Fibroblast of lung (primary cell): Measurements from ENCODE around the gene RNF157. TPM values are rescaled to one million over a fixed set of nuclear protein-coding genes. Genes with fewer than 3 reads are reported as not detected.
A peak's percentile ranks its signal among the peaks of the same experiment; 100 is the strongest.
"Not testable (repeated sequence)": the region's sequence is repeated elsewhere in the genome, so short reads cannot be mapped to it uniquely, and the experiment has no call there.

ENCODE experiments used
- DNase-seq, 2 donors: peaks; one replicate each; pipeline versions ENCODE4 v3.0.0 to v3.0.0-alpha.2; 2010; ENCODE audit warnings: low read depth in 2 of 2
- H2AFZ ChIP-seq: 2 replicates; pipeline ENCODE4 v1.5.1; 2012; ENCODE audit warnings: low read length, control low read depth, inconsistent platforms
- H3K27ac ChIP-seq: 2 replicates; pipeline ENCODE4 v1.5.1; 2011; ENCODE audit warnings: low read length, control low read depth; ENCODE audit not compliant: insufficient read depth
- H3K27me3 ChIP-seq: 2 replicates; pipeline ENCODE4 v1.5.1; 2011; ENCODE audit warnings: mild to moderate bottlenecking, low read length; ENCODE audit not compliant: control insufficient read depth, insufficient read depth
- H3K36me3 ChIP-seq: 2 replicates; pipeline ENCODE4 v1.5.1; 2011; ENCODE audit warnings: low read length; ENCODE audit not compliant: control insufficient read depth, insufficient read depth
- H3K4me1 ChIP-seq: 2 replicates; pipeline ENCODE4 v1.5.1; 2011; ENCODE audit warnings: low read length; ENCODE audit not compliant: control insufficient read depth, insufficient read depth; ENCODE audit errors: extremely low read depth
- H3K4me2 ChIP-seq: 2 replicates; pipeline ENCODE4 v1.5.1; 2011; ENCODE audit warnings: low read length, control low read depth; ENCODE audit not compliant: insufficient read depth; ENCODE audit errors: extremely low read depth
- H3K4me3 ChIP-seq, 4 experiments: fragments of 200-600 bp in 1 of 4; sonication (generic) in 1 of 4; replicated peaks in 1 of 4; 2 replicates each; pipeline ENCODE4 v1.5.1; 2011 to 2016; ENCODE audit warnings: low read length in 4 of 4, low read depth in 3 of 4, mild to moderate bottlenecking in 3 of 4, control low read depth in 2 of 4, inconsistent platforms in 1 of 4, mixed read lengths in 1 of 4; ENCODE audit not compliant: insufficient read depth in 1 of 4; ENCODE audit errors: control extremely low read depth in 1 of 4
- H3K79me2 ChIP-seq: 2 replicates; pipeline ENCODE4 v1.5.1; 2012; ENCODE audit warnings: mild to moderate bottlenecking, low read length, inconsistent platforms; ENCODE audit not compliant: control insufficient read depth, insufficient read depth
- H3K9ac ChIP-seq: 2 replicates; pipeline ENCODE4 v1.5.1; 2011; ENCODE audit warnings: mild to moderate bottlenecking, low read length, control low read depth; ENCODE audit not compliant: insufficient read depth
- H3K9me3 ChIP-seq: 2 replicates; pipeline ENCODE4 v1.5.1; 2012; ENCODE audit warnings: low read depth, low read length; ENCODE audit not compliant: control insufficient read depth, insufficient read depth
- H4K20me1 ChIP-seq: 2 replicates; pipeline ENCODE4 v1.5.1; 2011; ENCODE audit warnings: low read length; ENCODE audit not compliant: control insufficient read depth, insufficient read depth; ENCODE audit errors: extremely low read depth
- EZH2 ChIP-seq: IDR thresholded peaks from 2 replicates; pipeline ENCODE4 v1.5.1; 2012; ENCODE audit warnings: low read length, control low read depth, mild to moderate bottlenecking; ENCODE audit errors: missing control alignments
- polyA plus RNA-seq, 2 donors: library from polyadenylated mRNA; depleted of rRNA in 1 of 2; stranded (reverse) in 1 of 2; unstranded in 1 of 2; fragments of >200 nt; gene quantifications; 2 replicates each; pipeline ENCODE4 v1.2.1, GENCODE V29; 2011 to 2012; ENCODE audit warnings: missing spikeins in 1 of 2
- total RNA-seq: library from RNA; depleted of rRNA; stranded (reverse); fragments of >200 nt; gene quantifications from 2 replicates; pipeline ENCODE4 v1.2.1, GENCODE V29; 2014
- TF ChIP-seq, protein P1 (sequence below), 2 donors: IDR thresholded peaks in 1 of 2; conservative IDR thresholded peaks in 1 of 2; 1 replicate in 1 of 2; 2 replicates in 1 of 2; pipeline ENCODE4 v1.5.1; 2011 to 2012; ENCODE audit warnings: low read length in 2 of 2, control low read depth in 1 of 2, inconsistent platforms in 1 of 2, low read depth in 1 of 2, mild to moderate bottlenecking in 1 of 2

The RNF157 gene
- total and polyA plus RNA-seq, 2 donors (not counting 1 experiment from before 2014, with no cell fraction given): 2.0 to 3.1 TPM

DNA sequence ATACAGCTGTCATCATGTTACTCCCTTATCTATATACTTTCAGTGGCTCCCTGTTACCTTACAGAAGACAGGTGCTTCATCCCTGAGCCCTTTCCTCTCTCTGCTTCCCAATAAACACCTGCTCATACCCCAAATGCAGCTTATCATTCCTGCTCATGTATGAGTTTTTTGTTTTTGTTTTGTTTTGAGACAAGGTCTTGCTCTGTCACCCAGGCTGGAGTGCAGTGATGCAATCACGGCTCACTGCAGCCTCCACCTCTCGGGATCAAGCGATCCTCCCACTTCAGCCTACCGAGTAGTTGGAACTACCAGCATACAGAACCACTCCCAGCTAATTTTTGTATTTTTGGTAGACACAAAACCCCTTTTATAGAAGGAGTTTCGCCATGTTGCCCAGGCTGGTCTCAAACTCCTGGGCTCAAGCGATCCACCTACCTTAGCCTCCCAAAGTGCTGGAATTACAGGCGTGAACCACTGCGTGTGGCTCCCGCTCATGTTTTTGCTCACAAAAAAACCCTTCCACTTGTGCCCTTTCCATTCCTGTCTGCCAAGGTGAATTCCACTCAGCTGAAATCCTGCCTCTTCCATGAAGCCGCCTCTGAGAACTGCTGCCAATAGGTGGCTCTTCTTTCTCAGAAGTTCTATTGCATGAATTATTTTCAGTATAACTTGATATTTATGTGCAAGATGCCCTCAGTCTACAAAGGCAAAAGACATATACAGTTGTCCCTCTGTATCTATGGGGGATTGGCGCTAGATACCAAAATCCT, 7.9 kb upstream of the RNF157 start:
- Histone ChIP-seq H2AFZ (no peak overlapping the region), H3K4me3 (no peak overlapping the region), H3K4me2 (no peak overlapping the region), H3K4me1 (peaks cover 8% of the 10 kb centered on the region), H3K79me2 (no peaks in the 10 kb centered on the region), H3K27me3 (peaks cover 6% of the 10 kb centered on the region), H3K9ac (no peak overlapping the region), H3K36me3 (no peaks in the 10 kb centered on the region), H3K9me3 (no peaks in the 10 kb centered on the region), H4K20me1 (no peaks in the 10 kb centered on the region), H3K27ac (no peak overlapping the region)
- TF ChIP-seq, protein P1, sequence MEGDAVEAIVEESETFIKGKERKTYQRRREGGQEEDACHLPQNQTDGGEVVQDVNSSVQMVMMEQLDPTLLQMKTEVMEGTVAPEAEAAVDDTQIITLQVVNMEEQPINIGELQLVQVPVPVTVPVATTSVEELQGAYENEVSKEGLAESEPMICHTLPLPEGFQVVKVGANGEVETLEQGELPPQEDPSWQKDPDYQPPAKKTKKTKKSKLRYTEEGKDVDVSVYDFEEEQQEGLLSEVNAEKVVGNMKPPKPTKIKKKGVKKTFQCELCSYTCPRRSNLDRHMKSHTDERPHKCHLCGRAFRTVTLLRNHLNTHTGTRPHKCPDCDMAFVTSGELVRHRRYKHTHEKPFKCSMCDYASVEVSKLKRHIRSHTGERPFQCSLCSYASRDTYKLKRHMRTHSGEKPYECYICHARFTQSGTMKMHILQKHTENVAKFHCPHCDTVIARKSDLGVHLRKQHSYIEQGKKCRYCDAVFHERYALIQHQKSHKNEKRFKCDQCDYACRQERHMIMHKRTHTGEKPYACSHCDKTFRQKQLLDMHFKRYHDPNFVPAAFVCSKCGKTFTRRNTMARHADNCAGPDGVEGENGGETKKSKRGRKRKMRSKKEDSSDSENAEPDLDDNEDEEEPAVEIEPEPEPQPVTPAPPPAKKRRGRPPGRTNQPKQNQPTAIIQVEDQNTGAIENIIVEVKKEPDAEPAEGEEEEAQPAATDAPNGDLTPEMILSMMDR (conservative IDR thresholded peaks at IDR 0.05 in 1 of 2, IDR thresholded peaks at IDR 0.05 in 1 of 2; ENCODE audit: low read depth in 1 of 2, low read length in 2 of 2): peak in 1 of 2 donors; percentile 26
- TF ChIP-seq EZH2: no peak
- DNase-seq: no peak

DNA sequence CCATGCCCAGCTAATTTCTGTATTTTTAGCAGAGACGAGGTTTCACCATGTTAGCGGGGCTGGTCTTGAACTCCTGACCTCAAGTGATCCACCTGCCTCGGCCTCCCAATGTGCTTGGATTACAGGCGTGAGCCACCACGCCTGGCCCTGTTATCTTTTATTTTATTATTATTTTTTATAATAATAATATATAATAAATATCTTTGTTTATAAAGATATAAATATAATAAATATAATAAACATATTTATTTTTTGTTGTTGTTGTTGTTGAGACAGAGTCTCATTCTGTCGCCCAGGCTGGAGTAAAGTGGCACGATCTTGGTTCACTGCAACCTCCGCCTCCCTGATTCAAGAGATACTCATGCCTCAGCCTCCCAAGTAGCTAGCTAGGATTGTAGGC, 7.0 kb upstream of the RNF157 start:
- H3K4me3 ChIP-seq: no peak overlapping the region
- no peak for DNase-seq
- TF ChIP-seq, protein P1 (conservative IDR thresholded peaks at IDR 0.05 in 1 of 2, IDR thresholded peaks at IDR 0.05 in 1 of 2; ENCODE audit: low read depth in 1 of 2, low read length in 2 of 2): no peak
- no peak for TF ChIP-seq EZH2
- no peak overlapping the region for H3K4me2 ChIP-seq
- peaks cover 6% of the 10 kb centered on the region for H3K27me3 ChIP-seq
- no peak overlapping the region for H3K9ac ChIP-seq
- peaks cover 5% of the 10 kb centered on the region for H3K4me1 ChIP-seq
- H2AFZ ChIP-seq: no peak overlapping the region
- no peaks in the 10 kb centered on the region for H3K36me3 ChIP-seq
- H3K27ac ChIP-seq: no peak overlapping the region
- no peaks in the 10 kb centered on the region for H4K20me1 ChIP-seq
- H3K79me2 ChIP-seq: no peaks in the 10 kb centered on the region
- no peaks in the 10 kb centered on the region for H3K9me3 ChIP-seq

GRCh38 chr17:76246080-76247066, 6.1 kb upstream of the RNF157 start:
- no peaks in the 10 kb centered on the region for H3K9me3 ChIP-seq
- no peak overlapping the region for H3K4me3 ChIP-seq
- no peaks in the 10 kb centered on the region for H3K79me2 ChIP-seq
- no peak overlapping the region for H3K9ac ChIP-seq
- H3K27ac ChIP-seq: no peak overlapping the region
- H3K36me3 ChIP-seq: no peaks in the 10 kb centered on the region
- H3K27me3 ChIP-seq: peaks cover 6% of the 10 kb centered on the region
- no peak overlapping the region for H3K4me2 ChIP-seq
- H2AFZ ChIP-seq: no peak overlapping the region
- no peaks in the 10 kb centered on the region for H4K20me1 ChIP-seq
- DNase-seq: peak in 1 of 2 donors; percentile 88
- peaks cover under 1% of the 10 kb centered on the region for H3K4me1 ChIP-seq
- TF ChIP-seq, protein P1 (conservative IDR thresholded peaks at IDR 0.05 in 1 of 2, IDR thresholded peaks at IDR 0.05 in 1 of 2; ENCODE audit: low read depth in 1 of 2, low read length in 2 of 2): no peak
- TF ChIP-seq EZH2: no peak

- H3K4me3 ChIP-seq, H3K9me3 ChIP-seq, H3K79me2 ChIP-seq, H3K4me1 ChIP-seq, DNase-seq, H3K9ac ChIP-seq, H4K20me1 ChIP-seq, H2AFZ ChIP-seq, H3K27ac ChIP-seq, H3K36me3 ChIP-seq, H3K4me2 ChIP-seq: not testable (repeated sequence)
- H3K27me3 ChIP-seq: peaks cover 12% of the 10 kb centered on the region
Observed at GRCh38 chr17:76244721-76245120, 4.4 kb upstream of the RNF157 start.
